Upper lobe of left lung (tissue), 4 donors: ENCODE data around the gene SPTLC2.

ENCODE experiments used
- POLR2A ChIP-seq, 4 donors: fragments of 450-650 bp; IDR thresholded peaks; one replicate each; pipeline ENCODE4 v1.5.1; 2016 to 2017; ENCODE audit warnings: antibody characterized with exemption in 4 of 4, mild to moderate bottlenecking in 2 of 4
- POLR2AphosphoS5 ChIP-seq, 2 donors: sonication (generic); formaldehyde crosslinking; IDR thresholded peaks; one replicate each; pipeline ENCODE4 v1.5.1; 2017; ENCODE audit warnings: antibody characterized with exemption in 2 of 2
- TF ChIP-seq, protein P1 (sequence below), 6 experiments: fragments of 450-650 bp in 4 of 6; fragments of 200-600 bp in 2 of 6; sonication (generic) in 2 of 6; IDR thresholded peaks; one replicate each; pipeline ENCODE4 v1.5.1; 2016 to 2019; ENCODE audit warnings: antibody characterized with exemption in 6 of 6

DNA sequence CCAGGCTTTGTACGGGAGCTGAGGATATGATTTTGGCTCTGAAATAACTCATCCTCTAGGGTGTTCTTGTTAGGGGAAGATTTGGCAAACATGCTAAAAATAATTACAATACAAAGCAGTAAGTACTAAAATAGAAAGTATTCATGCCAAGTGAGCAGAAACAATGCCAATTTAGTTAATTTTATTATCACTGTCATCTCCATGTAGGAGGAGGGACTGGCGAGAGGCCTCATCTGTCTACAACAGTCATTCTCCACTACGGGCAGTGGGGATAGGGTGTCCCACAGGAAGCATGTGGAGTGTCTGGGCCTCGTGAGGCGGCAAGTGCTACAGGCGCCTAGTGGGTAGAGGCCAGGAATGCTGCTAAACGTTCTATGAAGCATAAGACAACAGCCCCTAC lies 121.1 kb downstream of the SPTLC2 start:
- TF ChIP-seq, protein P1, sequence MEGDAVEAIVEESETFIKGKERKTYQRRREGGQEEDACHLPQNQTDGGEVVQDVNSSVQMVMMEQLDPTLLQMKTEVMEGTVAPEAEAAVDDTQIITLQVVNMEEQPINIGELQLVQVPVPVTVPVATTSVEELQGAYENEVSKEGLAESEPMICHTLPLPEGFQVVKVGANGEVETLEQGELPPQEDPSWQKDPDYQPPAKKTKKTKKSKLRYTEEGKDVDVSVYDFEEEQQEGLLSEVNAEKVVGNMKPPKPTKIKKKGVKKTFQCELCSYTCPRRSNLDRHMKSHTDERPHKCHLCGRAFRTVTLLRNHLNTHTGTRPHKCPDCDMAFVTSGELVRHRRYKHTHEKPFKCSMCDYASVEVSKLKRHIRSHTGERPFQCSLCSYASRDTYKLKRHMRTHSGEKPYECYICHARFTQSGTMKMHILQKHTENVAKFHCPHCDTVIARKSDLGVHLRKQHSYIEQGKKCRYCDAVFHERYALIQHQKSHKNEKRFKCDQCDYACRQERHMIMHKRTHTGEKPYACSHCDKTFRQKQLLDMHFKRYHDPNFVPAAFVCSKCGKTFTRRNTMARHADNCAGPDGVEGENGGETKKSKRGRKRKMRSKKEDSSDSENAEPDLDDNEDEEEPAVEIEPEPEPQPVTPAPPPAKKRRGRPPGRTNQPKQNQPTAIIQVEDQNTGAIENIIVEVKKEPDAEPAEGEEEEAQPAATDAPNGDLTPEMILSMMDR (IDR thresholded peaks at IDR 0.05), result no peak
- no peak for TF ChIP-seq POLR2A (IDR thresholded peaks at IDR 0.05)
- no peak for TF ChIP-seq POLR2AphosphoS5 (IDR thresholded peaks at IDR 0.05)
